B cell (primary cell): ENCODE measurements around the gene SLC24A4. TPM values are rescaled to one million over a fixed set of nuclear protein-coding genes. Genes with fewer than 3 reads are reported as not detected.

ENCODE experiments used
- ATAC-seq: fragments of 200-7000 bp; cut with Tn5 transposase; one replicate; pipeline ENCODE4 v1.10.0; 2021; ENCODE audit warnings: low read depth, mild to moderate bottlenecking, moderate number of reproducible peaks, moderate library complexity
- CTCF ChIA-PET: fragments of 350-600 bp; sonication (Branson Sonifier 250); formaldehyde crosslinking; loops from one replicate; lab custom pipeline; 2021; ENCODE audit warnings: antibody characterized with exemption, inconsistent platforms; lab: Charles Lee
- POLR2A ChIA-PET: fragments of 350-600 bp; sonication (Branson Sonifier 250); formaldehyde crosslinking; loops from one replicate; lab custom pipeline; 2021; ENCODE audit warnings: antibody characterized with exemption; lab: Charles Lee
- DNase-seq: peaks from one replicate; pipeline ENCODE4 v3.0.0; 2013
- H2AFZ ChIP-seq: 2 replicates; pipeline ENCODE4 v1.6.1; 2012; ENCODE audit warnings: mild to moderate bottlenecking, low read depth, low read length; ENCODE audit not compliant: insufficient read depth, poor library complexity, severe bottlenecking
- H3K27ac ChIP-seq, 2 donors: 1 replicate in 1 of 2; 2 replicates in 1 of 2; pipeline ENCODE4 v1.5.1; 2012 to 2013; ENCODE audit warnings: low read length in 2 of 2, mild to moderate bottlenecking in 2 of 2, moderate library complexity in 1 of 2
- H3K27me3 ChIP-seq, 4 experiments: fragments of 200-600 bp in 1 of 4; sonication (generic) in 1 of 4; replicated peaks in 1 of 4; 1 replicate in 2 of 4; 2 replicates in 2 of 4; pipeline versions ENCODE4 v1.6.1 to v1.7.0; 2013 to 2016; ENCODE audit warnings: low read length in 3 of 4, mild to moderate bottlenecking in 2 of 4, mixed read lengths in 1 of 4, moderate library complexity in 1 of 4; ENCODE audit not compliant: insufficient read depth in 4 of 4, control insufficient read depth in 3 of 4; ENCODE audit errors: control extremely low read depth in 1 of 4
- H3K36me3 ChIP-seq, 2 experiments: replicated peaks in 1 of 2; 1 replicate in 1 of 2; 2 replicates in 1 of 2; pipeline versions ENCODE4 v1.6.1 to v1.7.1; 2013; ENCODE audit warnings: low read length in 1 of 2; ENCODE audit not compliant: insufficient read depth in 2 of 2, control insufficient read depth in 1 of 2; ENCODE audit errors: control extremely low read depth in 1 of 2, extremely low read depth in 1 of 2
- H3K4me1 ChIP-seq, 2 donors: fragments of 200-600 bp in 1 of 2; sonication (generic) in 1 of 2; 1 replicate in 1 of 2; 2 replicates in 1 of 2; pipeline versions ENCODE4 v1.5.1 to v1.6.1; 2013 to 2017; ENCODE audit warnings: low read length in 2 of 2; ENCODE audit not compliant: control insufficient read depth in 2 of 2, insufficient read depth in 2 of 2
- H3K4me2 ChIP-seq: replicated peaks from 2 replicates; pipeline ENCODE3; 2012; ENCODE audit warnings: mild to moderate bottlenecking, low read depth, low read length; ENCODE audit not compliant: poor library complexity, severe bottlenecking
- H3K4me3 ChIP-seq, 5 experiments: fragments of 200-600 bp in 1 of 5; sonication (generic) in 1 of 5; 1 replicate in 3 of 5; 2 replicates in 2 of 5; pipeline versions ENCODE4 v1.5.1 to v1.7.0; 2011 to 2016; ENCODE audit warnings: low read length in 4 of 5, mild to moderate bottlenecking in 4 of 5, low read depth in 2 of 5, control low read depth in 1 of 5, moderate library complexity in 1 of 5; ENCODE audit not compliant: insufficient read depth in 1 of 5; ENCODE audit errors: control extremely low read depth in 1 of 5, extremely low read depth in 1 of 5
- H3K79me2 ChIP-seq: fragments of 200-600 bp; sonication (generic); one replicate; pipeline ENCODE4 v1.6.0; 2016; ENCODE audit warnings: low read length; ENCODE audit not compliant: control insufficient read depth, insufficient read depth
- H3K9ac ChIP-seq: fragments of 200-600 bp; sonication (generic); 2 replicates; pipeline ENCODE4 v1.6.1; 2017; ENCODE audit warnings: mild to moderate bottlenecking, low read length, moderate library complexity
- H3K9me3 ChIP-seq, 3 donors: one replicate each; pipeline versions ENCODE4 v1.6.1 to v1.7.1; 2013; ENCODE audit warnings: low read length in 2 of 3; ENCODE audit not compliant: control insufficient read depth in 2 of 3, insufficient read depth in 1 of 3; ENCODE audit errors: control extremely low read depth in 1 of 3
- H4K20me1 ChIP-seq: 2 replicates; pipeline ENCODE4 v1.6.0; 2012; ENCODE audit warnings: mild to moderate bottlenecking, low read length; ENCODE audit not compliant: insufficient read depth, control insufficient read depth, poor library complexity, severe bottlenecking
- H3K27ac Mint-ChIP-seq: one replicate; pipeline ENCODE4 v1.8.0; 2021; ENCODE audit warnings: mixed read lengths
- H3K27me3 Mint-ChIP-seq: one replicate; pipeline ENCODE4 v1.8.0; 2021; ENCODE audit warnings: mixed read lengths
- H3K4me1 Mint-ChIP-seq: one replicate; pipeline ENCODE4 v1.8.0; 2021; ENCODE audit warnings: mixed read lengths
- H3K4me3 Mint-ChIP-seq: one replicate; pipeline ENCODE4 v1.8.0; 2021; ENCODE audit warnings: mixed read lengths
- H3K9me3 Mint-ChIP-seq: one replicate; pipeline ENCODE4 v1.8.0; 2022; ENCODE audit warnings: mixed read lengths; ENCODE audit not compliant: insufficient read depth
- CTCF ChIP-seq: fragments of 200-600 bp; IDR thresholded peaks from one replicate; pipeline ENCODE4 v1.8.0; 2022; ENCODE audit warnings: antibody characterized with exemption, mild to moderate bottlenecking
- EZH2 ChIP-seq: IDR thresholded peaks from 2 replicates; pipeline ENCODE4 v1.6.1; 2012; ENCODE audit warnings: borderline replicate concordance, low read depth, mild to moderate bottlenecking, moderate library complexity, low read length; ENCODE audit not compliant: insufficient read depth, poor library complexity, severe bottlenecking
- WGBS: methylation state at CpG from one replicate; pipeline ENCODE4 v1.1.5; 2013; ENCODE audit warnings: missing lambda C conversion rate; ENCODE audit not compliant: insufficient coverage; 5-methylcytosine and 5-hydroxymethylcytosine counted together
- intact Hi-C: fragments of 100-400 bp; cut with micrococcal nuclease; formaldehyde crosslinking; loops from one replicate; pipeline ENCODE4 v1.10.0; 2022
- polyA plus RNA-seq: library from polyadenylated mRNA; depleted of rRNA; stranded (reverse); fragments of >200 nt; gene quantifications from 2 replicates; pipeline ENCODE4 v1.2.3, GENCODE V29; 2012
- total RNA-seq, 2 donors: library from RNA; stranded (reverse); fragments of 120-200 nt in 1 of 2; gene quantifications; 1 replicate in 1 of 2; 2 replicates in 1 of 2; pipeline versions ENCODE4 v1.2.3 to v1.2.4, GENCODE V29; 2013 to 2022

The SLC24A4 gene
- total and polyA plus RNA-seq, 2 donors (not counting 1 experiment from before 2014, with no cell fraction given), result 0.19 TPM; not detected in 1

DNA sequence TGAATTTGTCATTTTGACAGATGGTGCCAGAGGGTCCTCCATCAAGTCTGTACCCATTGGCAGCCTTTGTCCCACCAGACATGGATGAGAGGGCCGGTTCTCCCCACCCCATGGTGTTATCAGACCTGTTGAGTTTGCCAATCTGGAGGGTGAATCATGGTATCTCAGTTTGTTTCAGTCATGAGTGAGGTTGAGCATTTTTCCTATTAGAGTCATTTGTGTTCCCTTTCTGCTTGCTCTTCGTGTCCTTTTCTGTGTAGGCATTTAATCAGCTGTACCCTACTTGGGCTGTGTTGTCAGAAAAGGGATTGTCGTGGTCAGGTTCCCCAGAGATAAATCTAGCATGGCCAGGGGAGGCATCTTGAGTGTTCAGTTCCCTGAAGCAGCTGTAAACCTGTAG lies 30.5 kb downstream of the SLC24A4 start:
- H3K4me3 ChIP-seq, result no peak overlapping the region
- Mint-ChIP-seq H3K27ac (no peak overlapping the region), H3K27me3 (peaks cover 25% of the 10 kb centered on the region), H3K9me3 (no peaks in the 10 kb centered on the region), H3K4me1 (peaks cover 4% of the 10 kb centered on the region), H3K4me3 (no peak overlapping the region)
- H2AFZ ChIP-seq, result no peak overlapping the region
- DNase-seq (no peak), ATAC-seq (no peak)
- peaks cover 0 to 10% (median 0%) of the 10 kb centered on the region in 4 experiments for H3K27me3 ChIP-seq
- no peak for TF ChIP-seq CTCF
- no peak for TF ChIP-seq EZH2
- ChIA-PET CTCF (no interaction called here), POLR2A (no interaction called here)
- no peak overlapping the region for H3K4me2 ChIP-seq
- H3K79me2 ChIP-seq, result no peaks in the 10 kb centered on the region
- intact Hi-C loops, result no loop called here
- WGBS, result 75% methylated on average over 2 of the region's 3 CpGs
- H3K36me3 ChIP-seq, result no peaks in the 10 kb centered on the region
- H3K9me3 ChIP-seq, result no peaks in the 10 kb centered on the region
- no peaks in the 10 kb centered on the region for H4K20me1 ChIP-seq
- H3K27ac ChIP-seq, result no peak overlapping the region
- no peak overlapping the region for H3K9ac ChIP-seq
- H3K4me1 ChIP-seq, result peaks cover 0 to 6% of the 10 kb centered on the region in 2 donors

DNA sequence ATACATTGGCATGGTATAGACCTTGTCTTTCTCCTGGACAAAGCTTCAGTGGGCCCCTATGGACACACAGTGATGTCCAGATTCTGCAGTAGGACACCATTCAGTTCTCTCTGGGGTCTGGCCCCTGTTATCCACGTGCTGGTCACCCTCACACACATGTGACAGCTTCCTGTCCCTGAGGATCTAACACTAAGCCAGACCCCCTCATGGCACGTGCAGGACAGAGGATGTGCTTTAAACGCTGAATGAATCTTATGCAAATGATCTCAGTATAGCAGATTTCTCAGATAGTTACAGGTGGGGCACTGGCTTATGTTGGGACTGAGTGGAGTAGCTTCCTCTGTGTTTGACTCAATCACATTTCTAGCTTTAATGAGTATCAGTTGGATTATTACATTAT lies 33.7 kb downstream of the SLC24A4 start:
- Mint-ChIP-seq H3K27ac (no peak overlapping the region), H3K27me3 (peaks cover 32% of the 10 kb centered on the region), H3K9me3 (no peaks in the 10 kb centered on the region), H3K4me3 (no peak overlapping the region), H3K4me1 (peaks cover 4% of the 10 kb centered on the region)
- H3K4me1 ChIP-seq, result peaks cover 0 to 6% of the 10 kb centered on the region in 2 donors
- H3K4me3 ChIP-seq, result no peak overlapping the region
- intact Hi-C loops, result no loop called here
- DNase-seq (no peak), ATAC-seq (no peak)
- H2AFZ ChIP-seq, result no peak overlapping the region
- no peaks in the 10 kb centered on the region for H3K79me2 ChIP-seq
- H3K27me3 ChIP-seq, result peaks cover 0 to 10% (median 2%) of the 10 kb centered on the region in 4 experiments
- TF ChIP-seq CTCF (no peak), EZH2 (no peak)
- H4K20me1 ChIP-seq, result no peaks in the 10 kb centered on the region
- 0% methylated on average over 1 of the region's 3 CpGs for WGBS
- H3K4me2 ChIP-seq, result no peak overlapping the region
- no peak overlapping the region for H3K9ac ChIP-seq
- no peak overlapping the region for H3K27ac ChIP-seq
- no peaks in the 10 kb centered on the region for H3K36me3 ChIP-seq
- ChIA-PET CTCF (no interaction called here), POLR2A (no interaction called here)
- no peaks in the 10 kb centered on the region for H3K9me3 ChIP-seq
